Fibroblast of pulmonary artery (primary cell): ENCODE results near the gene SNAPC2.
A peak's percentile ranks its signal among the peaks of the same experiment; 100 is the strongest.

Experiments
- DNase-seq: peaks from one replicate; pipeline ENCODE4 v3.0.0-alpha.2; 2010; ENCODE audit warnings: low read depth
- H3K4me3 ChIP-seq: replicated peaks from 2 replicates; pipeline ENCODE4 v1.5.1; 2011; ENCODE audit warnings: low read depth, mild to moderate bottlenecking, control low read depth, low read length, moderate library complexity
- TF ChIP-seq, protein P1 (sequence below): IDR thresholded peaks from 2 replicates; pipeline ENCODE4 v1.5.1; 2011; ENCODE audit warnings: mild to moderate bottlenecking, control low read depth, low read length, inconsistent platforms; ENCODE audit errors: missing control alignments

Gene SNAPC2

DNA sequence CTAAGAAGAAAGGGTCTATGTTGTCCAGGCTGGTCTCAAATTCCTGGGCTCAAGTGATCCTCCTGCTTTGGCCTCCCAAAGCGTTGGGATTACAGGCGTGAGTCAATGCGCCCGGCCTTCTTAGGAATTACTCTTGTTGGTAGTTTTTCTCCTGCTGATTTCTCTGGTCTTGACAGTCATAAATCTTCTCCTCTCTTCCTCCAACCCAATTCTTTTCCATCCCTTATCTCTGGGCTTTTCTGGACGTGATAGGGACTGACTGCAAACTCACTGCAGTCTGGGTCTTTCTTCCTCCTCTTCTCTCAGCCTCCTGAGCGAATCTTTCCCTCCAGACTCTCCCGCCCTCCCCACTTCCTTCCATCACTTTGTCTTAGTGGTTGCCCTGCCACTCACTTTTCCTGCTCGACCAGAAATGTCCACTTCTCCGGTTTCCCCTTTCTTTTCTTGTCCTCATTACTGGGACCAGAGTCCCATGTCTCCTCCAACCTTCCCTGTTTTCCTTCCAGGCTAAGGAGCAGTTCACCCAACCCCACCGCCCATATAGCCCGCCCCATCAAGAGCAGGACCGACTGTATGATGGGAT lies 45.2 kb downstream of the SNAPC2 start:
- TF ChIP-seq, protein P1, sequence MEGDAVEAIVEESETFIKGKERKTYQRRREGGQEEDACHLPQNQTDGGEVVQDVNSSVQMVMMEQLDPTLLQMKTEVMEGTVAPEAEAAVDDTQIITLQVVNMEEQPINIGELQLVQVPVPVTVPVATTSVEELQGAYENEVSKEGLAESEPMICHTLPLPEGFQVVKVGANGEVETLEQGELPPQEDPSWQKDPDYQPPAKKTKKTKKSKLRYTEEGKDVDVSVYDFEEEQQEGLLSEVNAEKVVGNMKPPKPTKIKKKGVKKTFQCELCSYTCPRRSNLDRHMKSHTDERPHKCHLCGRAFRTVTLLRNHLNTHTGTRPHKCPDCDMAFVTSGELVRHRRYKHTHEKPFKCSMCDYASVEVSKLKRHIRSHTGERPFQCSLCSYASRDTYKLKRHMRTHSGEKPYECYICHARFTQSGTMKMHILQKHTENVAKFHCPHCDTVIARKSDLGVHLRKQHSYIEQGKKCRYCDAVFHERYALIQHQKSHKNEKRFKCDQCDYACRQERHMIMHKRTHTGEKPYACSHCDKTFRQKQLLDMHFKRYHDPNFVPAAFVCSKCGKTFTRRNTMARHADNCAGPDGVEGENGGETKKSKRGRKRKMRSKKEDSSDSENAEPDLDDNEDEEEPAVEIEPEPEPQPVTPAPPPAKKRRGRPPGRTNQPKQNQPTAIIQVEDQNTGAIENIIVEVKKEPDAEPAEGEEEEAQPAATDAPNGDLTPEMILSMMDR: no peak
- DNase-seq: no peak
- H3K4me3 ChIP-seq: no peak overlapping the region

DNA sequence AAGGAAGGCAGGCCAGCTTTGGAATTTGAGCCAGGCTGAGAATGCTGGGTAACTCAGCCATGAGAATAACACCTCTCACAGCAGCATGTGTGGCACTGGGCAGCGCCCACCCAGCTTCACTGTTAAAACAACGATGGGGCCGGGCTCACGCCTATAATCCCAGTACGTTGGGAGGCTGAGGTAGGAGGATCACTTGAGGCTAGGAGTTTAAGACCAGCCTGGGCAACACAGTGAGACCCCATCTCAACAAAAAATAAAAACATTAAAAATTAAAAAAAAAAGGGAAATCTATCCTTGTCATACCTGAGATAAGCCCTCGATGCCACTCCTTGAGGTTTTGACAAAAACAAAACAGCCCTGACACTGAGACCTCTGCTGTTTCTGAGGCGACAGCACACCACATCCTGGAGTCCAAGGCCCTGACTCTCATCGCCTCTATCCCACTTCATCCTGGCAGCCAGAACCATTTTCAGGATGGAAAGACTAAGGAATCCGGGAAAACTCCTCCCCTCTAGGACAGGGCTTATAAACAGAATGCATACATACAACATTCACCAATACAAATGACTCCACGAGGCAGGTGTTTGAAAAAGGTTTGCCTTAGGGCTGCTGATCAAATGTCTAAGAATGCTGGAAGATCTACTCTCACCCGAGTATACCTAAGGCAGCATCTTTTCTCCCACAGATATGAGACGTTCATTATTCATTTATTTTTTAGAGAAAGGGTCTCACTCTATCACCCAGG lies 46.0 kb downstream of the SNAPC2 start:
- TF ChIP-seq, protein P1: no peak
- no peak overlapping the region for H3K4me3 ChIP-seq
- no peak for DNase-seq

DNA sequence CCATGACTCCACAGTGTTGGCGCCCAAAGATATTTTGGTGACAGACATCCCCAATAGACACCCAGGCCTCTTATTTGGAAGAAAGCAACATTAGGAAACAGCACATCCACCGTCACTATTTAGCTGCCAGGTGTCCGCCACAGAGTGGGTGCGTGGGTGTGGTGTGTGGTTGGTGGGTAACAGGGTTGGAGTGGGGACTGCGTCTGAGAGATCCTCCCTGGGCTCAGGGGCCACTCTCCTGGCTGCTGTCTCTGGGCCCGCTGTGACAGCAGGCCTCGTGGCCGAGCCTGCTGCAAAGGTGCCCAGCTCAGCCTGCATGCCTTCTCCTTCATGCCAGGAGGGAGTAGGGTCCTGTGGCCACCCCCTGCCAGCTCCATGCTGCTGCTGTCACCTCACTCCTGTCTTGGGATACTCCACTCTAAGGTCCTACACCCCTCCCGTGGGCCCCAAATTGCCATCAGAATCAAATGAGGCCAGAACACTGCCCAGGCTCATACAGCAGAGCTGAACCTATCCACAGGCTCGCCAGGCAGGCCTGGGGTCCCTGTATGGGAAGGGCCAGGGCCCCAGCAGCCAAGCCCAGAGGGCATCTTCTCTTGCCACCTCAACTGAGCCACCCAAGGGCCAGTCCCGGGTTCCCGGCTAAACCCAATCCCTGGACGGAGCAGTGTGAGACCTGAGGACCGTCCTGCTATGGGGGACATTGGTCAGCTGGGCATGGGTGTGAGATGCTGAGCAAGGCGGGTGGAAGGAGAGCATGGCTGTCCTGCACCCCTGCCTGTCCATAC lies 48.1 kb downstream of the SNAPC2 start:
- no peak overlapping the region for H3K4me3 ChIP-seq
- DNase-seq: no peak
- TF ChIP-seq, protein P1: no peak

DNA sequence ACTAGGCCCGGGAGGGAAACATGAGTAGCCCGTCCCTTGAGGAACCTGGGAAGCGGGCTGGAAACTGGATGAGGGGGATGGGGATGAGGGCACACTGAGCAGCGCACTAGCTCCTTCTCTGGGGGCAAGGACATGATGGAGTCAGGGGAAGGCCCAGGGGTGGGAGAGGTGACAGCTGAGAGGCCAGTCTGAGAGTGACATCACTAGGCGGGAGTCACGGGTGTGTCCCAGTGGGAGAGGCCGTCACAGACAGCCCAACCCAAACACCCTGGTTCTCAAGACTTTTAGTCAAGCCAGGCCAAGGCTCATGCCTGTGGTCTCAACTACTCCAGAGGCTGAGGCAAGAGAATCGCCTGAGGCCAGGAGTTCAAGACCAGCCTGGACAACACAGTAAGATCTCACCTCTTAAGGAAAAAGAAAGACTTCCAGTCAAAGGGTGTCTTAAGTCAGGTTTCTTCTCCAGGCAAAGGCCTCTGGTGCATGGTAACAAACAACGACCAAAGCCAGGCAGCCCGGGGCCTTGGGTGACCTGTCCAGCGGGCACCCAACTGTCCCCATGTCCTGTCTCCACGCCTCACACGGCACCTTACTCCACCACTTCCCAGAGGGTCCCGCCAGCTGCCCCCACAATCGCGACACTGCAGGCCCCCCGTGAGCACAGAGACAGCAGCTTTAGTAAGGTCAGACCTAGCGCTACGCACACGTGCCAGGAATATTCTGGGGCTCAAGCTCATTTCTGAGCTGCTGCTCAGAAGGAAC lies 48.8 kb downstream of the SNAPC2 start:
- TF ChIP-seq, protein P1: no peak
- H3K4me3 ChIP-seq: no peak overlapping the region
- DNase-seq: no peak

DNA sequence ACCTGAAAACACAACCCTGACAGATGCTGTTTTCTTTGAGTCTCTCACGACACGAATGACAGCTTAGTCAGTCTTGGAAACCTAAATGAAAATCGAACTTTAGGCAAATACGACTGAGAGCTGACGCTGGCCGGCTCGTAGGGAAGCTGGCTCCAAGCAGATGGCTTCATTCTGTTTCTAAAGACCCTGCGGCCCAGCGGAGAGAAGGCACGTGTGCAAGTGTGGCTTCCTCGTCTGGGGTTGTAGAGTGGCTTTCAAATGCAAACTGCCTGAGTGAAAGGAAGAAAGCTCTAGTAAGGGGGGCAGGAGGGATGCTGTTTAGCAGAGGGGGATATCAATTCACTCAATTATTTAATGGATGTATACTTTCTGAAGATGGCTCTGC lies 49.4 kb downstream of the SNAPC2 start:
- H3K4me3 ChIP-seq: no peak overlapping the region
- DNase-seq: no peak
- TF ChIP-seq, protein P1: no peak

DNA sequence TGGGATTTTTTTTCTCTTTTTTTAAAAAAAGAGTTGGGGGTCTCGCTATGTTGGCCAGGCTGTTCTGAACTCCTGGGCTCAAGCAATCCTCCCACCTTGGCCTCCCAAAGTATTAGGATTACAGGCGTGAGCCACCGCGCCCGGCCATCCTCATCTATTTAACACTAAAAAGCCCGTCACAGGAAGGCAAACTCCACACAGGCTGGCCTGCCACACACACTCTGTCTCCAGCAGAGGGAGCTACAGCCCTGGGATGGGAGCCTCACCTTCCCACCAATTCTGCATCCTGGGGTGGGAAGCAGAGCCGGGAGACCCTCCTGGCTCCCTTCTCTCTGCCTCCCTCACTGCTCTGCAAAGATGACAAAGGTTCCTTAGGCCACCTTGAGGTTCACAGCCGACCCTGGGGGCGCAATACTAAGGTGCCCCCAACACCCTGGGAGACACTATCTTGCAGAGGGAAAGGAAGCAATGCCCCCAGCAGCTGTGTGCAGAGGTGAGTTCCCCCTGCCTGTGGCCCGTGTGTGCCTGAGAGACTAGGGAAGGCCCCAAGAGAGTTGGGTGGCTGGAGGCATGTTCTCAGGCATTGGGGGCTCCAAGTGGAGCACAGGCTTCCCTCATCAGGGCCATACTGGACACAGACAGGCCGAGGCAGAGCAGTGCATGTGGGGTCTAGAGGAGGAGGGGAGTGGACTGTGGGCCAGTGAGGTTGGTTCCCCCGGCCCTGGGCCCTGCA lies 50.7 kb downstream of the SNAPC2 start:
- peak; percentile 53 for DNase-seq
- TF ChIP-seq, protein P1: peak; percentile 86
- no peak overlapping the region for H3K4me3 ChIP-seq
